ENCODE results near the gene SLC45A2. TPM values are rescaled to one million over a fixed set of nuclear protein-coding genes. Genes with fewer than 3 reads are reported as not detected.

Gene SLC45A2
- total RNA-seq, 1 donor from 2014 or later: not detected

GRCh38 chr5:33944543-33945132, 39.9 kb downstream of the SLC45A2 start:
- Mint-ChIP-seq H3K4me3 (no peak overlapping the region), H3K36me3 (no peaks in the 10 kb centered on the region), H3K27me3 (ENCODE audit: insufficient read depth, low read depth) (peaks cover 2% of the 10 kb centered on the region), H3K27ac (no peak overlapping the region), H3K4me1 (peaks cover 2% of the 10 kb centered on the region), H3K9me3 (no peaks in the 10 kb centered on the region)
- no peak overlapping the region for H3K4me2 ChIP-seq
- no peaks in the 10 kb centered on the region for H3K79me2 ChIP-seq (ENCODE audit: low read depth)
- H3K4me3 ChIP-seq: no peak overlapping the region
- no peaks in the 10 kb centered on the region for H3K27me3 ChIP-seq
- H3K36me3 ChIP-seq: no peaks in the 10 kb centered on the region
- TF ChIP-seq CTCF (IDR thresholded peaks at IDR 0.05): no peak
- no peak for TF ChIP-seq EZH2 (IDR thresholded peaks at IDR 0.05)
- no peak for TF ChIP-seq EZH2phosphoT487 (IDR thresholded peaks at IDR 0.05)
- DNase-seq (ENCODE audit: low spot score): no peak
- no peaks in the 10 kb centered on the region for H3K4me1 ChIP-seq
- no peak overlapping the region for H3K9ac ChIP-seq
- no peaks in the 10 kb centered on the region for H3K9me3 ChIP-seq (ENCODE audit: low read depth)
- no peaks in the 10 kb centered on the region for H4K20me1 ChIP-seq (ENCODE audit: low read depth)
- H2AFZ ChIP-seq (replicated peaks): peak overlapping the region; percentile 14
- no peaks in the 10 kb centered on the region for H3F3A ChIP-seq (ENCODE audit: low read depth)
- H3K27ac ChIP-seq: no peak overlapping the region

DNA sequence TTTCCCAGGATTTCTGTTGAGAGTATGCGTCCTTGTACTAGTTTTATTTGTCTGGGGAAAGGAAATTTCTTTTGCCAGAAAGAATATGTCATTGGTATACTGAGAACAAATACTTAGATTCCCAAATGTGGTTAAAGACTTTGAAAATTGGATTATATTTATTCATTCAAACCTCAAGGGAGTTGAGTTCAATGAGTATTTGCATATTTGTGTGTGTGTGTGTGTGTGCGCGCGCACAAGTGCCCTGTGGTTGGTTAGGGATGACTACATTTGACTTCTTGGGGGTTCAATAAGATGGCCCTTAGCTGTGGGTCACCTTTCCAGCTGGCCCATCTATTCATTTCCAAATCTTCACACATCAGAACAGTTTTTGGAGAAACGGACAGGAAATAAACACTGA, 43.4 kb downstream of the SLC45A2 start:
- H3F3A ChIP-seq (ENCODE audit: low read depth): no peaks in the 10 kb centered on the region
- Mint-ChIP-seq H3K27ac (no peak overlapping the region), H3K9me3 (no peaks in the 10 kb centered on the region), H3K4me1 (peaks cover 2% of the 10 kb centered on the region), H3K27me3 (ENCODE audit: insufficient read depth, low read depth) (peaks cover 2% of the 10 kb centered on the region), H3K4me3 (no peak overlapping the region), H3K36me3 (no peaks in the 10 kb centered on the region)
- peaks cover 21% of the 10 kb centered on the region for H3K27me3 ChIP-seq
- H3K79me2 ChIP-seq (ENCODE audit: low read depth): no peaks in the 10 kb centered on the region
- H3K4me3 ChIP-seq: no peak overlapping the region
- H3K4me2 ChIP-seq: no peak overlapping the region
- H4K20me1 ChIP-seq (ENCODE audit: low read depth): no peaks in the 10 kb centered on the region
- no peak for TF ChIP-seq EZH2phosphoT487 (IDR thresholded peaks at IDR 0.05)
- no peak for TF ChIP-seq EZH2 (IDR thresholded peaks at IDR 0.05)
- no peak for TF ChIP-seq CTCF (IDR thresholded peaks at IDR 0.05)
- no peaks in the 10 kb centered on the region for H3K36me3 ChIP-seq
- H3K9me3 ChIP-seq (ENCODE audit: low read depth): no peaks in the 10 kb centered on the region
- H3K9ac ChIP-seq: no peak overlapping the region
- no peak overlapping the region for H3K27ac ChIP-seq
- no peak overlapping the region for H2AFZ ChIP-seq (replicated peaks)
- no peak for DNase-seq (ENCODE audit: low spot score)
- H3K4me1 ChIP-seq: no peaks in the 10 kb centered on the region

GRCh38 chr5:33939556-33940262, 44.8 kb downstream of the SLC45A2 start:
- H3K27ac Mint-ChIP-seq: no peak overlapping the region

More at GRCh38 chr5:33939556-33940262, 44.8 kb downstream of the SLC45A2 start:
- H3K36me3 Mint-ChIP-seq: no peaks in the 10 kb centered on the region
- no peak overlapping the region for H2AFZ ChIP-seq (replicated peaks)
- DNase-seq (ENCODE audit: low spot score): no peak
- H3K9me3 ChIP-seq (ENCODE audit: low read depth): no peaks in the 10 kb centered on the region
- H3K27me3 Mint-ChIP-seq (ENCODE audit: insufficient read depth, low read depth): peaks cover 5% of the 10 kb centered on the region
- peaks cover 29% of the 10 kb centered on the region for H3K27me3 ChIP-seq
- H3K9me3 Mint-ChIP-seq: no peaks in the 10 kb centered on the region
- peaks cover 10% of the 10 kb centered on the region for H4K20me1 ChIP-seq (ENCODE audit: low read depth)
- H3K4me1 ChIP-seq: no peaks in the 10 kb centered on the region
- no peaks in the 10 kb centered on the region for H3K36me3 ChIP-seq
- H3F3A ChIP-seq (ENCODE audit: low read depth): no peaks in the 10 kb centered on the region
- no peak overlapping the region for H3K4me3 ChIP-seq
- H3K9ac ChIP-seq: no peak overlapping the region
- H3K79me2 ChIP-seq (ENCODE audit: low read depth): no peaks in the 10 kb centered on the region
- H3K4me1 Mint-ChIP-seq: peaks cover 10% of the 10 kb centered on the region
- TF ChIP-seq EZH2 (IDR thresholded peaks at IDR 0.05) (no peak), CTCF (IDR thresholded peaks at IDR 0.05) (no peak), EZH2phosphoT487 (IDR thresholded peaks at IDR 0.05) (no peak)
- H3K4me2 ChIP-seq: no peak overlapping the region
- H3K27ac ChIP-seq: no peak overlapping the region
- H3K4me3 Mint-ChIP-seq: no peak overlapping the region
